ENCODE results near the gene DNAAF3.
A peak's percentile ranks its signal among the peaks of the same experiment; 100 is the strongest.

DNAAF3 gene

DNA sequence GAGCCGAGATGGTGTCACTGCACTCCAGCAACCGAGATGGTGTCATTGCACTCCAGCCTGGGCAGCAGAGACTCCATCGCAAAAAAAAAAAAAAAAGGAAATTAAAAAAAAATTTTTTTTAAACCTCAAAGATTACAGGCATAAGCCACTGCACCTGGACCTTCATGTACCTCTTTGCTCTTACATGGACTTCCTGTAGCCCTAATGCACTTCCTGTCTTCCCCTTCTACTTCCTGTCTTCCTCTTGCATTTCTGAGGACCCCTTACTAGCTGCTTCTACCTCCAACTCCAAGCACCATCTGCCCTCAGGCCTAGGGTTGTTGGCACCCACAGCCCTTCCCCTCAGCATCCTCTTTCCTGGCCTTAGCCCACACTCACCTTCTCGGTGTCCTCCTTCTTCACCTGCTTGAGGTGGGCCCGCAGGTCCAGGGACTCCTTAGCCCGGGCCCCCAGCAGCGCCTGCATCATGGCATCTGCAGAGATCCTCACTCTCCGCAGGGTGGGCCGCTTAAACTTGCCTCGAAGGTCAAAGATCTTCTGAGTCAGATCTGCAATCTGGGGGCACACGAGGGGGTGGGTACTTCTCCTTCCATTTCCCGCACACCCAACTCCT lies 12.7 kb downstream of the DNAAF3 start:
- no peak for DNase-seq (ENCODE audit: low spot score)

DNA sequence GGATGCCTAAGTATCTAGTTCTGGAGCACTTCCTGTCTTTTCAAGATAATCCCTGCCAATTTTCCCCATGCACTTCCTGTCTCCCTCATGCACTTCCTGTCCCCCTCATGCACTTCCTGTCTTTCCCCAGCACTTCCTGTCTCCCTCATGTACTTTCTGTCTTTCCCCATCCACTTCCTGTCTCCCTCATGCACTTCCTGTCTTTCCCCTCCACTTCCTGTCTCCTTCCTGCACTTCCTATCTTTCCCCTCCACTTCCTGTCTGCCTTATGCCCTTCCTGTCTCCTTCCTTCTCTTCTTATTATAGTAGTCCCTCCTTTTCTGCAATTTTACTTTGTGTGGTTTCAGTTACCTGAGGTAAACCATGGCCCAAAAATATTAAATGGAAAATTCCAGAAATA lies 14.4 kb downstream of the DNAAF3 start:
- no peak for DNase-seq (ENCODE audit: low spot score)

DNA sequence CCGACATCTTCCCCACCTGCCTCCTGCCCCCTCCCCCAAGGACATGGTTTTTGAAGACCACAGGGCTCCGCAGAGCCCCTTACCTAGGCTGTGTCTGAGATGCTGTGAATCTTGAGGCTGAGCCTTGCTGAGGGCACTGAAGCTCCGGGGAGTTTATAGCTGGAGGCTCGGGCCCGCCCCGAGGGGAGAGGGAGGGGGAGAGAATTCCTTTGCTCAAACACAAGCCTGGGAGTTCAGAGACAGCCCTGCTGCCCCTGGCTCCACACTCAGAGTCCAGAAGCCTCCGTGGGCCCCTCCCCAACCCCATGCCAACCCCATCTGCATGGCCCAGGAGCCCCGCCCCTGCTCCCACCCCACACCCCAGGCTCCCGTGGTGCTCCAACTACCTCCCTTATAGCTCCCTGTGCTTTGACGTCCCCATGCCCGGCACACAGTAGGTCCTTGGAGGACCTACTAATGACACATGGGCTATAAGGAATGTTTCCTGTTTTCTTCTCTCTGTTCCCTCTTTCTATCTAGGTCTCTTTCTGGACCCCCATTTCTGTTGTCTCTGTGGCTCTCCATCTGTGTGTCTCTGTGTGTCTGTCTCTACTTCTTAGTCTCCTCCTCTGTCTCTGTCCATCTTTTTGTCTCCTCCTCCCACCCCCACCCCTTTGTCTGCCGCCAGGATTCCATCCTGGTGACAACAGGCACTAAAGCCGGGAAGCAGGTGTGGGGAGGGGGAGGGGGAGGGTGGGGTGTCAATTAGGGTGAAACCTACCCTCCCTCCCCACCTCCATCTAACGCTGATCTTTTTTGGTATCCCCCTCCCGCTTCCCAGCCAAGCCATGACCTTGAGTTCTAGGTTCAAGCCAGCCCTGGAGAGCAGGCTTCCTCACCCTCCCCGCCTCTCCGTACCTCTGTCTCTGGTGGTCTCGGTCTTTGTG lies 17.1 kb downstream of the DNAAF3 start, which contains the start of gene TNNT1:
Gene TNNT1, minus strand, starts transcription at position 129 of the 926 bp plus-strand sequence. CDS start 2,049 bp downstream, outside the sequence.
- no peak for DNase-seq (ENCODE audit: low spot score)

DNA sequence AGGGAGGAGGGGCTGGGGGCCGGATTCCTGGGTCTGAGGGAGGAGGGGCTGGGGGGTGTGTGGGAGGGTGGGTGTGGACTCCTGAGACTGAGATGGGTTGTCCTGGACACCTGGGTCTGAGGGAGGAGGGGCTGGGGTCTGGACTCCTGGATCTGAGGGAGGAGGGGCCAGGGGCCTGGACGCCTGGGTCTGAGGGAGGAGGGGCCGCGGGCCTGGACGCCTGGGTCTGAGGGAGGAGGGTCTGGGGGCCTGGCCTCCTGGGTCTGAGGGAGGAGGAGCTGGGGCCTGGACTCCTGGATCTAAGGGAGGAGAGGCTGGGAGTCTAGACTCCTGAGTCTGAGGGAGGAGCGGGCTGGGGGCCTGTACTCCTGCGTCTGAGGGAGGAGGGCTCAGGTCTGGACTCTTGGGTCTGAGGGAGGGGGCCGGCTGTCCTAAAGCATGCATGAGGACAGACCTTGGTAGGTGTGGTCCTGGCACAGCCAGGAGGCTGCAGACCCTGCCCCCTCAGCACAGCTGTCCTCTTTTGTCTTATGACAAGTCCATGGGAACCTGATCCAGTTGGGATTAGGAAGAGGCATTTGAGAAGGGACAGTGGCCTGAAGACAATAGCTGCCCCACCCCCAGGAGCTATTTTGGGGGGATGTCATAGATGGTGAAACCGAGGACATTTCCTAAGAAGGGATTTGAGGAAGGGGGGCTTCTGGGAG lies 18.7 kb downstream of the DNAAF3 start:
- no peak for DNase-seq (ENCODE audit: low spot score)

DNA sequence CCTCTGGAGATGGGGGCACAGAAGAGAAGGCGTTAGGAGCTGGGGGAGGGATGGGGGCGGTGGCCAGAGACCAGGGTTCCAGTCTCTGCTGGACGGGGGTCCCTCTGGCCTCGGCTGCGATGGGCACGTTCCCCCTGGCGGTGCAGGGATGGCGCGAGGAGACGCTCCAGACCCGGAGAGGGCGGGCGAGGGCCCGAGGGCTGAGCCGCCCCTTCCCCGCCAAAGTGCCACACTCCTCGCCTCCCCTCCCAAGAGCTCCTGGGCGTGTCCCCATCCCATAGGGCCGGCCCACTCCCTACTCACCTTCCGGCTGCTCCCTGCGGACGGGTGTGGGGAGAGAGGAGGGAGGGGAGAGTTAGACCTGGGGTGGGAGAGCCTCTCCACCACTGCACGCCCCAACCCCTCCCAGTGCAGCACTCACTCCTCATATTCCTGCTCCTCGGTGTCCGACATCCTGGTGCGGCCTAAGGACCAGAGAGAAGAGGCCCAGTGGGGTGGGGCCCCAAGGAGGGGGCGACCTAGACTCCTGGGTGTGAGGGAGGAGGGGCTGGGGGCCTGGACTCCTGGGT lies 19.6 kb downstream of the DNAAF3 start:
- no peak for DNase-seq (ENCODE audit: low spot score)

DNA sequence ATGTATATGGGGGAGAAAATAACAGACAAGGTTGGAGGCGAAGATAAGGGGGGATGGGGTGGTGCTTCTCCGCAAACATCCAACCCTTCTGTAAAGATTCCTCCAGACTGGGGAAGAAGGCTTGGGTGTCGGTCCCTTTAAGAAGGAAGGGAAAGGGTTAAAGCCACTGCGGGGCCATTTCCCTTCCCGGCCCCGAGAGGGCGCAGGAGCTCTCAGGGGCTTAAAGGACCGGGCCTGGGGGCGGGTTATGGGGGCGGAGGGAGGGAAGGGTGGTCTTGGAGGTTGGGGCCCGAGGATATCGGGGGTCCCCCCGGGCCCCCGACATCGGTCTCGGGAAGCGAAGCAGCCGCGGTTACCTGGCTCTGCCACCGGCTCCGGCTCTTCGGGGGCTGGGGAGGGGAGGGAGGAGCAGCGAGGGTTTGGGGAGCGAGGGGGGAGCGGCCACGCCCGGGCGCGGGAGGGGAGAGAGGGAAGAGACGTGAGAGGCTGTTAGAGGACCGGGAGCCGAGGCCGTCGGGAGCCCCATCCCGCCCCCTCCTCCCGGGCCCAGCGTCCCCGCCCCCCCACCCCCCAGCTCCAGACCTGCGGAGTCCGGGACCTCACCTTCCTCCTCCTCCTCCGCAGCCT lies 20.2 kb downstream of the DNAAF3 start:
- DNase-seq (ENCODE audit: low spot score): peak; percentile 54

DNA sequence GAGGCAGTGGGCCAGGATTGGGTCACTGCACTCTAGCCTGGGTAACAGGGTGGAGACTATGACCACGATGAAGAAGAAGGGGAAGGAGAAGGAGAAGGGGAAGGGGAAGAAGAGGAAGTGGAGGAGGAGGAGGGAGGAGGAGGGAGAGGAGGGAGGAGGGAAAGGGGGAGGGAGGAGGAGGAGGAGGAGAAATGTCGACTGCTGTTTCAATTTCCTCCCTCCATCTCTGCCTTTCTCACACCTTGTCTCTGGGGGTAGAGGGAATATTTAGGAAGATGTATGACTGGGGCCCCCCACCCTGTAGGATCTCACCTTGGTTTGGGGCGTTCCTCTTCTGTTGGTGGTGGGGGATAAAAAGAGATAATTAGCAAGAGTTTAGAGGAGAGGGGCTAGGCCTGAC lies 21.2 kb downstream of the DNAAF3 start:
- DNase-seq (ENCODE audit: low spot score): no peak

DNA sequence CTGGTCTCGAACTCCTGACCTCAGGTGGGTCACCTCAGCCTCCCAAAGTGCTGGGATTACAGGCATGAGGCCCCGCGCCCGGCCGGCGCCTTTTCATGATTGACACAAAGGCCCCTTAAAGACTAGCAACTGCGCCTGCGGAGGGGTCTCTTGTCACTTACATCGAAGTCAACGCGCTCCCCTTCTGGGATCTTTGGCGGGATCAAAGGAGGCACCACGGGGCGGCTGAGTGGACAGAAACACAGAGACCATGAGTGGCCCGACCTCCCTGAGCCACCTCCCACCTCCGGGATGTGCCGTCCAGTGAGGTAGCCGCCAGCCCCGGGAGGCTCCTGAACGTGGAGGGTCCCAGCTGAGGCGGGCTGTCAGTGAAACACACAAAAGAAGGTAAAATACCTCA lies 24.7 kb downstream of the DNAAF3 start:
- DNase-seq (ENCODE audit: low spot score): no peak

DNA sequence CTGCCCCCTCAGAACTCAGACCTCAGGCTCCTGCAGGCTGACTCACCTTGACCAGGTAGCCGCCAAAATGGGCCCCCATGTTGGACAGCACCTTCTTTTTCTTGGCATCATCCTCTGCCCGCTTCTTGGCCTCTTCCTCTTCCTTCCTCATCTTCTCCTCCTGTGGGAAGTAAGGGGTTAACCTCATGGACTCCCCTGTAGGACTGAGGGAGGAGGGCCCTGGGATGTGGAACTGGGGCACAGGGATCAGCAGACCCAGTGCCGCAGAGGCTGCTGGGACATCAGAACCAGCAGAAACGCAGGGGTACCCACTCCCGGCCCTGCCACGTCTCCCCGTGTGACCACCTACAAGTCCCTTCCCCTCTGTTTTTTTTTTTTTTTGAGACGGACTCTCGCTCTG lies 28.5 kb downstream of the DNAAF3 start:
- DNase-seq (ENCODE audit: low spot score): no peak

DNA sequence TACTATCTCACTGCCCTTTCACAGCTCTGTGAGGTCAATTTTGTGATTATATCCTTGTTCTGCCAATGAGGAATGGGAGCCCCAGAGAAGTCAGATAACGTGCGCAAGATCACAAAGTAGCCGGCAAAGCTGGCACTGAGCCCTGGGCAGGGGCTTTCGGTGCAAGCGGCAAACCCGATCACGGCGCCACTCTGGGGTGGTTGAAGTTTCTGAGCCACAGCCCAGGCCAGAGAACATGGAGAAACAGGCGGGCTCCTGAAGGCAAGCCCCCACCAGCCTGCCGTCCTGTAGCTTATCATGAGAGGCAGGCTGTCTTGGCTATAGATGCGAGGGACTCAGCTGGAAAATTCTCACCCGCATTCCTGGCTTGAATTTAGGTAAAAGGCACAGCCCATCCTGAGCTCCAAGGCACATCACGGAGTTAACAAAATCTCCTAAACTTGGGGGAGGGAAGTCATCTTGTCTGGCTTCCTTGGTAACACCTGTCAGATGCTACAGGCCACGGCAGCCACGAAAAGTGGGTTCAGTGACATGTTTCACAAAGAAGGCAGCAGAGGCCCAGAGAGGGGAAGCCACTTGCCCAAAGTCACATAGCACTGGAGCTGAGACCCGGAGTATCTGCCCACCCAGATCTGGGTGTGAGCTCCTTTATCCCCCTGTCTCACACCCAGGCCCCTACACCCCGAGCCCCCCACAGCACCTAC lies 29.9 kb downstream of the DNAAF3 start:
- DNase-seq (ENCODE audit: low spot score): no peak

DNA sequence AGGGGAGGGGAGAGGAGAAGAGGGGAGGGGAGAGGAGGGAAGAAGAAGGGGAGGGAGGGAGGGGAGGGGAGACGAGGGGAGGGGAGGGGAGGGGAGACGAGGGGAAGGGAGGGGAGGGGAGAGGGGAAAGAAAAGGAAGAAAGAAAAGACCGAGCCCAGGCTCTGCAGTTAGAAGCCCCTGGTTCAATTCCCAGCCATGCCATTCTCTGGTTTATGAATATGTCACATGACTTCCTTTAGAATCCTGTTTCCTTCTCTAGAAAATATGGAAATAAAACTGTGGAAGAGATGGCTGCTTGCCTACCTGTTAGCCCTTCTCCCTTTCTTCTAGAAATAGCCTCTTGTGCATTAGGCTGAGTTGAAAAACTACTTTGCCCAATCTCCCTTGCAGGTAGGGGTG lies 31.7 kb downstream of the DNAAF3 start:
- DNase-seq (ENCODE audit: low spot score): no peak

DNA sequence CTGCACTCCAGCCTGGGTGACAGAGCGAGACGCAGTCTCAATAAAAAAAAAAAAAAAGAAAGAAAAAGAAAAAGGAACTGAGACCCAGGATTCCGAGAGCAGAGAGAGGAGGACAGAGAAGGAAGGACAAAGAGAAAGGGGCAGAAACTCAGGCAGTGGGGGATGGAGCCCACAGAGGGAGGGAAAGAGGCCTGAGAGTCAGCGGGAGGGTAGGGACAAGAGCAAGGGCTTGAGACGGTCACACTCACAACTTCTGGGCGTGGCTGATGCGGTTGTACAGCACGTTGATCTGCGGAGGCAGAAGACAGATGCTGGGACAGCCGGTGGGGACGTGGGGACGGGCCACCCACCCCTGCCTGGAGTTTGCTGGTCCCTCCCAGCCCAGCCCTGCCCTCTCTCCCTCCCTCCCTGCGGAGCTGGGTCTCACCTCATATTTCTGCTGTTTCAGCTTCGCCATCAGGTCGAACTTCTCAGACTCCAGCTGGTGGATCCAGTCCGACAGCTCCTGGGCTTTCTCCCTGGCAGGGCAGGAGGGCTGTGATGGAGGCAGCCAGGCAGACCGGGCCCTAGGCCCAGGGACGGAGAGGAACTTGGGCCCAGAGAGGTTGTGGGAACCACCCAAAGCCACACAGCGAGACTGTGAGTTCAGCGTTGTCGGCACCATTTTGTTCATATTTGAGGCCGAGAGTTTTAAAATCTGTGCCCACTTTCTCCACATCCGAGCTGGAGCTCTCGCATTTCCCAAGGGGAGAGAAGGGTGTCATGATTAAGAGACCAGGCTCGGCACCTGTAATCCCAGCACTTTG lies 32.6 kb downstream of the DNAAF3 start:
- no peak for DNase-seq (ENCODE audit: low spot score)

DNA sequence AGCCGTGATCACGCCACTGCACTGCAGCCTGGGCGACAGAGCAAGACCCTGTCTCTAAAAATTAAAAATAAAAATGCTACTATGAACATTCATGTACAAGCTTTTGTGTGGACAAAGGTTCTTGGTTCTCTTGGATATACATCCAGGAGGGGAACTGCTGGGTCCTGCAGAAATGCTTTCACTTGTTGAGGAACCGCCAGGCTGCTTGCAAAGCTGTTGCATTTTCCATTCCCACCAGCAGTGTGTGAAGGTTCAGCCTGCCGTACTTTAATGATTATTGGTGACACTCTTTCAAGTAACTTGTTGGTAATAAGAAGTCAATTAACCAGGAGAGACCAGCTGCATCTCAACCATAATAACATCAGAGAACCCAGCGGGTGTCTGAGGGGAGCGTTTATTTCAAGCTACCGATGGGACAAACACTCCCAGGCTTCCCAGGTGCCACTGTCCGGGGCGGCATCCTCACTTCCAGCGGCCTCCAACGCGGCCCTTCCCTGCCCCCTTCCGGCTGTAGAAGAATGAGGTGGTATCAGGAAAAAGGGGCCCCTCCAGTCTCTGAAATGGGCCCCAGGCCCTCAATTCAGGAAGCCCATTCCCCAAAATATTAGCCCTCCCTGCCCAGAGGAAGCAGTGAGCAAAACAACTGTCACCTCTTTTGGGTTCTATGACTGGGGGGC lies 33.8 kb downstream of the DNAAF3 start:
- DNase-seq (ENCODE audit: low spot score): no peak

DNA sequence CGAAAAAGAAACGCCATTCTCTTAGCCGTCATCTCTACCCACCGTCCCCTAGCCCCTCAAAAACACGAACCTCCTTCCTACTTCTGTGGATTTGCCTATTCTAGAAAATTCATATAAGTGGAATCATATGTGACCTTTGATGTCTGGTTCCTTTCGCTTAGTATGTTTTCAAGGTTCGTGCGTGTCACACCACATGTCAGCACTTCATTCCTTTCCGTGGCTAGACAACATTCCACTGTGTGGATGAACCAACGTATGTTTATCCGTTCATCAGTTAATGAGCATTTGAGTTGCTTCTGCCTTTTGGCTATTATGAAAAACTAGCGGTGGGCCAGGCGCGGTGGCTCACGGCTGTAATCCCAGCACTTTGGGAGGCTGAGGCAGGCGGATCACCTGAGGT lies 35.0 kb downstream of the DNAAF3 start:
- no peak for DNase-seq (ENCODE audit: low spot score)

DNA sequence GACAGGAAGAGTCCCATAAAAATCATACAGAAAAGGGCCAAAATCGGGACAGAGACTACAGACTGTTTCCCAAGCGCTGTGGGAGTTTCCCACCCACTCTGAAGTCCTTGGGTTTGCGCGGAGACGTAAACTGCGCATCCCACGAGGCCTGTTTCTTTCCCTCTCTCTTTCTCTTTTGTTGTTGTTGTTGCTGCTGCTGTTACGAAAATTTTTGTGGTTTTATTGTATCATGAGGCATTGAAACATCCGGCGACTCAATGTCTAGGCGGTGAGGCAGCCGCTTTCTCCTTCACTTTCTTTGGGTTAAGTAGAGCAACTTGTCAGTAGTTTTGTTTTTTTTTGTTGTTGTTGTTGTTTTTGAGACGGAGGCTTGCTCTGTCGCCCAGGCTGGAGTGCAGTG lies 47.4 kb downstream of the DNAAF3 start:
- no peak for DNase-seq (ENCODE audit: low spot score)

DNA sequence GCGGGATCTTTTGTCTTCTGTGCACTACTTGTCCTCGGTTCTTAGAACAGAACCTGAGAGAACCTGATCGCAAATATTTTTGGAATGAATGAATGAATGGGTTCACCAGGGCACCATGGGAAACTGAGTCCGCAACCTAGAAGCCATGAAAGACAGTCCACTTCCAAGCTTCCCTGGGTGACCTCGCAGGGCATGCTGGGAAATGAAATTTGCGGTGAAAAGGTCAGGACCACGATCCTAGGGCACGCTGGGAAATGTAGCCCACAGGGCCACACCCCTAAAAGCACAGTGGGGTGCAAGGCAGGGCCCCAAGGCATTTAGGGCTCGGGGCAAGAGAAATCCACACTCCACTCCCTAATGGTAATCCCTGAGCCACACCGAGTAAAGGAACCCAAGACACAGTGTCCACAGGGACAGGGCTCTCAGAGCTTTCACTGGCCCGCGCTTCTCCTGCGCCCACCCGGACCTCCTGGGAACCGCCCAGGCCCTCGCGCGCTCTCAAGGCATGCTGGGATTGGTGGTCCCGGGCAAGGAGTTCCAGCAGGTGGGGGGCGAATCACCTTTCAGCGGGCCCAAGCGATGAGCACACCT lies 47.9 kb downstream of the DNAAF3 start:
- DNase-seq (ENCODE audit: low spot score): peak; percentile 45

DNA sequence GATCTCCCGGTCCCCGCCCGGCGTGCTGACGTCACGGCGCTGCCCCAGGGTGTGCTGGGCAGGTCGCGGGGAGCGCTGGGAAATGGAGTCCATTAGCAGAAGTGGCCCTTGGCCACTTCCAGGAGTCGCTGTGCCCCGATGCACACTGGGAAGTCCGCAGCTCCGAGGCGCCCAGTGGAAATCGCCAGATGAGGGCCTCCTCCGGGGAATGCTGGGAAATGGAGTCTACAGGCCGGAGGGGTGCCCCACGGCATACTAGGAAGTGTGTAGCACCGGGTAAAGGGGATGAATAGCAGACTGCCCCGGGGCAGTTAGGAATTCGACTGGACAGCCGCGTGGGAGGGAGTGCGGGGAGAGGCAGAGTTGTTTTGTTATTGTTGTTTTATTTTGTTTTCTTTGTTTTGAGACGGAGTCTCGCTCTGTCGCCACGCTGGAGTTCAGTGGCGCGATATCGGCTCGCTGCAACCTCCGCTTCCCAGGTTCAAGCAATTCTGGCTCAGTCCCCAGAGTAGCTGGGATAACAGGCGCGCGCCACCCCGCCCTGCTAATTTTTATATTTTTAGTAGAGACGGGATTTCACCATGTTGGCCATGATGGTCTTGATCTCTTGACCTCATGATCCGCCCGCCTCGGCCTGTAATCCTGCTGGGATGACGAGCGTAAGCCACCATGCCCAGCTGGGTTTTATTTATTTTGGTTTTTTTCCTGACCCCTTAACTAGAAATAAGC lies 48.6 kb downstream of the DNAAF3 start:
- peak; percentile 99 for DNase-seq (ENCODE audit: low spot score)

DNA sequence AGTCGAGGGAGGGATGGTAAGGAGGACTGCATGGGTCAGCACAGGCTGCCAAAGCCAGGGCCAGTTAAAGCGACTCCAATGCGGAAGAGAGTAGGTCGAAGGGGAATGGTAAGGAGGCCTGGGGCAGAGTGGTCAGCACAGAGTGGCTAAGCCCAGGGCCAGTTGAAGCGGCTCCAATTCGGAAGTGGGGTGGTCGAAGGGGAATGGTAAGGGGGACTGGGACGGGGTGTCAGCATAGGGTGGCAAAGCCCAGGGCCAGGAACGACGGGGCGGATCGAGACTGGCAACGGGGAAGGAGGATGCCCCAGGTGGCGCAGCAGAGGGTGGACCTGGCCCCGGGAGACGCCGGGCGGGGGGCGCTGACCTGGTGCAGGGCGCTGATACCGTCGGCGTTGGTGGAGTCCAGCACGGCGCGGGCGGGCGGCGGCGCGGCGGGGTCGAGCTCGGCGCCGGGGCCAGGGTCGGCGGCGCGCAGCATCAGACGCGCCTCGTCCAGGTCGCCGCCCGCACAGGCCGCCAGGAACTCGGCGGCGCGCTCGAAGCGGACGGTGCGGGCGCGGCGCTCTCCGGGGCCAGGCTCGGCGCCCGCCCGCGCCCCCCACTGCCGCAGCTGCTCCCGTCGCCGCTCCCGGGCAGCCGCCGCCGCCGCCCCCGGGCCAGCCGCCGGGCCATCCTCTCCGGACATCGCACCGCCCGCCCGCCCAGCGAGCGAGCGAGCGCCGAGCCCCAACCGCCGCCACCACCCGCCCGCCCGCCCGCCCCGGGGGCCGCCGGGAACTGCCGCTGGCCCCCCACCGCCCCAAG lies 49.4 kb downstream of the DNAAF3 start, which contains the start of gene PPP1R12C:
Gene PPP1R12C, minus strand, starts transcription at position 779 of the 804 bp plus-strand sequence. Its CDS starts 94 bp downstream, at position 685.
- DNase-seq (ENCODE audit: low spot score): peak; percentile 34
